Central memory CD8-positive, alpha-beta T cell (primary cell): ENCODE results near the gene MARK1.
A peak's percentile ranks its signal among the peaks of the same experiment; 100 is the strongest.

Experiments
- ATAC-seq: fragments of 150-1000 bp; cut with Tn5 transposase; replicated peaks from 2 replicates; pipeline ENCODE4 v1.10.0; 2022; ENCODE audit warnings: mild to moderate bottlenecking, moderate FRiP score, moderate number of reproducible peaks; ENCODE audit not compliant: poor library complexity, severe bottlenecking; ENCODE audit errors: extremely low read depth
- DNase-seq, 2 donors: peaks; one replicate each; pipeline ENCODE4 v3.0.0; 2021; ENCODE audit warnings: low spot score in 2 of 2
- H3K27ac Mint-ChIP-seq: one replicate; pipeline ENCODE4 v1.8.0; 2022; ENCODE audit warnings: low read depth, mild to moderate bottlenecking, moderate library complexity, mixed read lengths
- H3K27me3 Mint-ChIP-seq: one replicate; pipeline ENCODE4 v1.8.0; 2022; ENCODE audit warnings: mixed read lengths
- H3K36me3 Mint-ChIP-seq: one replicate; pipeline ENCODE4 v1.8.0; 2022; ENCODE audit warnings: mild to moderate bottlenecking, moderate library complexity, mixed read lengths; ENCODE audit not compliant: insufficient read depth
- H3K4me1 Mint-ChIP-seq: one replicate; pipeline ENCODE4 v1.8.0; 2022; ENCODE audit warnings: mixed read lengths
- H3K4me3 Mint-ChIP-seq: one replicate; pipeline ENCODE4 v1.8.0; 2022; ENCODE audit warnings: mild to moderate bottlenecking, moderate library complexity, mixed read lengths
- H3K9me3 Mint-ChIP-seq: one replicate; pipeline ENCODE4 v1.8.0; 2022; ENCODE audit warnings: mixed read lengths

The MARK1 gene

GRCh38 chr1:220511785-220512184 lies 16.2 kb upstream of the MARK1 start:
- Mint-ChIP-seq H3K36me3 (no peaks in the 10 kb centered on the region), H3K9me3 (no peaks in the 10 kb centered on the region), H3K27ac (no peak overlapping the region), H3K4me3 (no peak overlapping the region), H3K27me3 (peaks cover 6% of the 10 kb centered on the region), H3K4me1 (no peaks in the 10 kb centered on the region)
- ATAC-seq: no peak
- DNase-seq: no peak

- Mint-ChIP-seq H3K27ac (no peak overlapping the region), H3K27me3 (peaks cover 25% of the 10 kb centered on the region), H3K9me3 (no peaks in the 10 kb centered on the region), H3K4me3 (no peak overlapping the region), H3K36me3 (no peaks in the 10 kb centered on the region), H3K4me1 (no peaks in the 10 kb centered on the region)
- no peak for DNase-seq
- ATAC-seq: no peak
Observed at GRCh38 chr1:220513834-220514233, 14.1 kb upstream of the MARK1 start.

GRCh38 chr1:220514256-220514655 lies 13.7 kb upstream of the MARK1 start:
- Mint-ChIP-seq H3K4me1 (no peaks in the 10 kb centered on the region), H3K27ac (no peak overlapping the region), H3K9me3 (no peaks in the 10 kb centered on the region), H3K36me3 (no peaks in the 10 kb centered on the region), H3K4me3 (no peak overlapping the region), H3K27me3 (peaks cover 25% of the 10 kb centered on the region)
- no peak for DNase-seq
- ATAC-seq: no peak

- ATAC-seq (no peak), DNase-seq (no peak)
- H3K27ac Mint-ChIP-seq: no peak overlapping the region
- H3K4me3 Mint-ChIP-seq: no peak overlapping the region
- peaks cover 25% of the 10 kb centered on the region for H3K27me3 Mint-ChIP-seq
- H3K36me3 Mint-ChIP-seq: no peaks in the 10 kb centered on the region
- no peaks in the 10 kb centered on the region for H3K4me1 Mint-ChIP-seq
- H3K9me3 Mint-ChIP-seq: no peaks in the 10 kb centered on the region
Observed at GRCh38 chr1:220516014-220516721, 11.8 kb upstream of the MARK1 start.

- ATAC-seq (no peak), DNase-seq (no peak)
- H3K27ac Mint-ChIP-seq: no peak overlapping the region
- H3K36me3 Mint-ChIP-seq: no peaks in the 10 kb centered on the region
- no peak overlapping the region for H3K4me3 Mint-ChIP-seq
- no peaks in the 10 kb centered on the region for H3K4me1 Mint-ChIP-seq
- peaks cover 25% of the 10 kb centered on the region for H3K27me3 Mint-ChIP-seq
- no peaks in the 10 kb centered on the region for H3K9me3 Mint-ChIP-seq
Observed at GRCh38 chr1:220516722-220517042, 11.3 kb upstream of the MARK1 start.

GRCh38 chr1:220521778-220522177 lies 6.2 kb upstream of the MARK1 start:
- Mint-ChIP-seq H3K9me3 (no peaks in the 10 kb centered on the region), H3K4me3 (no peak overlapping the region), H3K27me3 (peaks cover 59% of the 10 kb centered on the region), H3K27ac (no peak overlapping the region), H3K36me3 (no peaks in the 10 kb centered on the region), H3K4me1 (no peaks in the 10 kb centered on the region)
- ATAC-seq: no peak
- DNase-seq: no peak

- H3K36me3 Mint-ChIP-seq: no peaks in the 10 kb centered on the region
- no peaks in the 10 kb centered on the region for H3K9me3 Mint-ChIP-seq
- H3K4me3 Mint-ChIP-seq: no peak overlapping the region
- no peak for DNase-seq
- no peak for ATAC-seq
- H3K27ac Mint-ChIP-seq: no peak overlapping the region
- peaks cover 80% of the 10 kb centered on the region for H3K27me3 Mint-ChIP-seq
- peaks cover 20% of the 10 kb centered on the region for H3K4me1 Mint-ChIP-seq
Observed at GRCh38 chr1:220526294-220526693, 1.6 kb upstream of the MARK1 start.

GRCh38 chr1:220527279-220527907 lies 543 bp upstream of the MARK1 start:
- DNase-seq (no peak), ATAC-seq (no peak)
- peak overlapping the region; percentile 74 for H3K4me3 Mint-ChIP-seq
- H3K9me3 Mint-ChIP-seq: no peaks in the 10 kb centered on the region
- H3K4me1 Mint-ChIP-seq: peaks cover 20% of the 10 kb centered on the region
- H3K27ac Mint-ChIP-seq: no peak overlapping the region
- no peaks in the 10 kb centered on the region for H3K36me3 Mint-ChIP-seq
- H3K27me3 Mint-ChIP-seq: peaks cover 80% of the 10 kb centered on the region

GRCh38 chr1:220528679-220529501 lies 954 bp downstream of the MARK1 start:
- peaks cover 8% of the 10 kb centered on the region for H3K9me3 Mint-ChIP-seq
- H3K4me1 Mint-ChIP-seq: peaks cover 20% of the 10 kb centered on the region
- DNase-seq (no peak), ATAC-seq (no peak)
- H3K27me3 Mint-ChIP-seq: peaks cover 77% of the 10 kb centered on the region
- no peaks in the 10 kb centered on the region for H3K36me3 Mint-ChIP-seq
- H3K4me3 Mint-ChIP-seq: peak overlapping the region; percentile 70
- no peak overlapping the region for H3K27ac Mint-ChIP-seq

GRCh38 chr1:220529521-220530020 lies 1.6 kb downstream of the MARK1 start:
- no peaks in the 10 kb centered on the region for H3K36me3 Mint-ChIP-seq
- H3K27ac Mint-ChIP-seq: no peak overlapping the region
- peaks cover 13% of the 10 kb centered on the region for H3K9me3 Mint-ChIP-seq
- peaks cover 20% of the 10 kb centered on the region for H3K4me1 Mint-ChIP-seq
- H3K4me3 Mint-ChIP-seq: peak overlapping the region; percentile 70
- H3K27me3 Mint-ChIP-seq: peaks cover 70% of the 10 kb centered on the region
- no peak for DNase-seq
- ATAC-seq: no peak

- Mint-ChIP-seq H3K27me3 (peaks cover 35% of the 10 kb centered on the region), H3K4me3 (no peak overlapping the region), H3K36me3 (no peaks in the 10 kb centered on the region), H3K4me1 (peaks cover 8% of the 10 kb centered on the region), H3K9me3 (peaks cover 13% of the 10 kb centered on the region), H3K27ac (no peak overlapping the region)
- ATAC-seq (no peak), DNase-seq (no peak)
Observed at GRCh38 chr1:220533504-220534109, 5.7 kb downstream of the MARK1 start.

GRCh38 chr1:220544901-220545303 lies 17.0 kb downstream of the MARK1 start:
- no peak for ATAC-seq
- Mint-ChIP-seq H3K27me3 (peaks cover 46% of the 10 kb centered on the region), H3K4me1 (no peaks in the 10 kb centered on the region), H3K9me3 (peaks cover 8% of the 10 kb centered on the region), H3K27ac (no peak overlapping the region), H3K4me3 (no peak overlapping the region), H3K36me3 (no peaks in the 10 kb centered on the region)
- DNase-seq: no peak
